ENCODE data around the gene CCL4.
"Not testable (repeated sequence)": the region's sequence is repeated elsewhere in the genome, so short reads cannot be mapped to it uniquely, and the experiment has no call there.

GRCh38 chr17:36087897-36088572 lies 15.6 kb upstream of the CCL4 start:
- TF ChIP-seq POLR2A (IDR thresholded peaks at IDR 0.05; ENCODE audit: low read depth, low read length) (peak; percentile 66), POLR2AphosphoS5 (IDR thresholded peaks at IDR 0.05; ENCODE audit: low read depth, low read length) (peak; percentile 75; the same call in 1 of the 2 replicates)
- not testable (repeated sequence) for TF ChIP-seq SPI1 (IDR thresholded peaks at IDR 0.05; ENCODE audit: low read depth, low read length); TAF1 (IDR thresholded peaks at IDR 0.05; ENCODE audit: low read depth, low read length); PAX5 (IDR thresholded peaks at IDR 0.05; ENCODE audit: insufficient read depth, low read length, severe bottlenecking); POU2F2 (IDR thresholded peaks at IDR 0.05; ENCODE audit: low read depth, low read length)
